GM23338 (cell line): Measurements from ENCODE around the gene MYOD1. TPM values are rescaled to one million over a fixed set of nuclear protein-coding genes. Genes with fewer than 3 reads are reported as not detected.

Source experiments
- ATAC-seq: fragments of 200-7000 bp; cut with Tn5 transposase; 3 replicates; pipeline ENCODE4 v1.9.1; 2020
- DNase-seq: peaks from one replicate; pipeline ENCODE4 v3.0.0-alpha.2; 2015; ENCODE audit warnings: low spot score
- H2AFZ ChIP-seq: fragments of 200-600 bp; sonication (generic); 2 replicates; pipeline ENCODE4 v1.8.0; 2016; ENCODE audit warnings: antibody characterized with exemption, mild to moderate bottlenecking, moderate library complexity
- H3F3A ChIP-seq: fragments of 200-600 bp; sonication (generic); replicated peaks from 2 replicates; pipeline ENCODE4 v1.8.0; 2017; ENCODE audit warnings: antibody characterized with exemption, mixed run types, low read depth
- H3K27ac ChIP-seq: fragments of 200-600 bp; sonication (generic); 2 replicates; pipeline ENCODE4 v1.6.1; 2016; ENCODE audit warnings: low read depth
- H3K27me3 ChIP-seq: fragments of 200-600 bp; sonication (generic); 2 replicates; pipeline ENCODE4 v1.8.0; 2016; ENCODE audit warnings: mild to moderate bottlenecking, mixed run types, moderate library complexity; ENCODE audit not compliant: insufficient read depth
- H3K36me3 ChIP-seq: fragments of 200-600 bp; sonication (generic); 2 replicates; pipeline ENCODE4 v1.8.0; 2016; ENCODE audit warnings: mild to moderate bottlenecking; ENCODE audit not compliant: insufficient read depth
- H3K4me1 ChIP-seq: fragments of 200-600 bp; sonication (generic); 2 replicates; pipeline ENCODE4 v1.8.0; 2016; ENCODE audit warnings: mild to moderate bottlenecking, moderate library complexity; ENCODE audit not compliant: insufficient read depth
- H3K4me2 ChIP-seq: fragments of 200-600 bp; sonication (generic); 2 replicates; pipeline ENCODE4 v1.7.1; 2017; ENCODE audit warnings: mixed run types
- H3K4me3 ChIP-seq: fragments of 200-600 bp; sonication (generic); 2 replicates; pipeline ENCODE4 v1.6.1; 2016; ENCODE audit warnings: mixed run types
- H3K79me2 ChIP-seq: fragments of 200-600 bp; sonication (generic); replicated peaks from 2 replicates; pipeline ENCODE4 v1.8.0; 2017; ENCODE audit warnings: mild to moderate bottlenecking; ENCODE audit not compliant: insufficient read depth
- H3K9me2 ChIP-seq: fragments of 200-600 bp; sonication (generic); 2 replicates; pipeline ENCODE4 v1.8.0; 2017; ENCODE audit not compliant: insufficient read depth
- H4K20me1 ChIP-seq: fragments of 200-600 bp; sonication (generic); replicated peaks from 2 replicates; pipeline ENCODE4 v1.8.0; 2017; ENCODE audit warnings: mild to moderate bottlenecking; ENCODE audit not compliant: insufficient read depth
- H3K27ac Mint-ChIP-seq: 2 replicates; pipeline ENCODE4 v1.8.0; 2020; ENCODE audit warnings: inconsistent platforms, mild to moderate bottlenecking, moderate library complexity, mixed read lengths
- H3K27me3 Mint-ChIP-seq: 3 replicates; pipeline ENCODE4 v1.8.0; 2022; ENCODE audit warnings: low read depth, mild to moderate bottlenecking, moderate library complexity, mixed read lengths, inconsistent platforms; ENCODE audit not compliant: insufficient read depth, poor library complexity
- H3K36me3 Mint-ChIP-seq: 3 replicates; pipeline ENCODE4 v1.8.0; 2021; ENCODE audit warnings: low read depth, mild to moderate bottlenecking, inconsistent platforms, moderate library complexity, mixed read lengths
- H3K4me1 Mint-ChIP-seq: 3 replicates; pipeline ENCODE4 v1.8.0; 2020; ENCODE audit warnings: mild to moderate bottlenecking, inconsistent platforms, mixed read lengths
- H3K4me3 Mint-ChIP-seq: 3 replicates; pipeline ENCODE4 v1.8.0; 2021; ENCODE audit warnings: moderate library complexity, mild to moderate bottlenecking, inconsistent platforms, mixed read lengths
- H3K9me3 Mint-ChIP-seq: 3 replicates; pipeline ENCODE4 v1.8.0; 2020; ENCODE audit warnings: moderate library complexity, mild to moderate bottlenecking, inconsistent platforms, mixed read lengths
- CTCF ChIP-seq, 2 experiments: fragments of 200-600 bp in 1 of 2; sonication (generic) in 1 of 2; conservative IDR thresholded peaks; 2 replicates each; pipeline versions ENCODE4 v1.5.1 to v1.6.1; 2016 to 2017; ENCODE audit warnings: antibody characterized with exemption in 2 of 2, low read depth in 2 of 2, mild to moderate bottlenecking in 2 of 2, moderate library complexity in 1 of 2
- ZNF331 ChIP-seq: fragments of 250-450 bp; sonication (Bioruptor Pico); IDR thresholded peaks from 2 replicates; pipeline ENCODE4 v1.5.0; 2020; ENCODE audit warnings: low read depth, mild to moderate bottlenecking, moderate library complexity
- ZNF462 ChIP-seq: fragments of 250-450 bp; sonication (Bioruptor Pico); IDR thresholded peaks from 2 replicates; pipeline ENCODE4 v1.5.0; 2020; ENCODE audit warnings: mild to moderate bottlenecking, moderate library complexity
- polyA plus RNA-seq: library from polyadenylated mRNA; unstranded; fragments of >200 nt; fragmentation: Nextera tagmentation; extraction: Ambion mirVana; gene quantifications from 2 replicates; pipeline ENCODE4 v1.2.1, GENCODE V29; 2016
- total RNA-seq: library from RNA; depleted of rRNA; stranded (reverse); fragments of >200 nt; shearing (Covaris generic); gene quantifications from 2 replicates; pipeline ENCODE4 v1.2.3, GENCODE V29; 2014

Gene MYOD1
- total and polyA plus RNA-seq, 2 experiments from 2014 or later, result not detected

GRCh38 chr11:17707830-17708229 lies 11.5 kb upstream of the MYOD1 start (continued):
- TF ChIP-seq ZNF462 (CRISPR knock-in tag), result no peak

- Histone ChIP-seq H4K20me1 (no peaks in the 10 kb centered on the region), H3K27ac (no peak overlapping the region), H3K79me2 (no peaks in the 10 kb centered on the region), H3K27me3 (peaks cover 51% of the 10 kb centered on the region), H3K9me2 (no peaks in the 10 kb centered on the region), H3F3A (no peaks in the 10 kb centered on the region), H3K36me3 (no peaks in the 10 kb centered on the region), H3K4me1 (no peaks in the 10 kb centered on the region), H3K4me3 (no peak overlapping the region), H2AFZ (no peak overlapping the region), H3K4me2 (no peak overlapping the region)
- Mint-ChIP-seq H3K27ac (no peak overlapping the region), H3K36me3 (no peaks in the 10 kb centered on the region), H3K4me3 (no peak overlapping the region), H3K4me1 (peaks cover 4% of the 10 kb centered on the region; the same call in 2 of the 3 replicates), H3K9me3 (no peaks in the 10 kb centered on the region), H3K27me3 (peaks cover 5% of the 10 kb centered on the region)
- no peak for ATAC-seq
- DNase-seq, result no peak
- TF ChIP-seq ZNF462 (CRISPR knock-in tag), result no peak
- no peak for TF ChIP-seq ZNF331 (CRISPR knock-in tag)
- TF ChIP-seq CTCF (conservative IDR thresholded peaks at IDR 0.05; ENCODE audit: low read depth in 2 of 2), result no peak
Observed at GRCh38 chr11:17711836-17712235, 7.5 kb upstream of the MYOD1 start.
